Transverse colon (tissue), 4 donors: Measurements from ENCODE around the gene DGCR2. TPM values are rescaled to one million over a fixed set of nuclear protein-coding genes. Genes with fewer than 3 reads are reported as not detected.
"Not testable (repeated sequence)": the region's sequence is repeated elsewhere in the genome, so short reads cannot be mapped to it uniquely, and the experiment has no call there.

ENCODE experiments used
- DNase-seq: peaks from one replicate; pipeline ENCODE4 v3.0.0-alpha.2; 2019
- H3K27ac ChIP-seq, 4 donors: fragments of 200-600 bp; sonication (generic); 2 replicates each; pipeline ENCODE4 v1.5.1; 2016 to 2018; ENCODE audit warnings: inconsistent platforms in 4 of 4
- H3K27me3 ChIP-seq: fragments of 200-600 bp; sonication (generic); 2 replicates; pipeline ENCODE4 v1.5.1; 2017; ENCODE audit warnings: inconsistent platforms
- H3K36me3 ChIP-seq, 4 donors: fragments of 200-600 bp; sonication (generic); 2 replicates each; pipeline ENCODE4 v1.5.1; 2017 to 2019; ENCODE audit warnings: inconsistent platforms in 4 of 4
- H3K4me1 ChIP-seq, 4 donors: fragments of 200-600 bp; sonication (generic); 2 replicates each; pipeline ENCODE4 v1.5.1; 2017 to 2020; ENCODE audit warnings: inconsistent platforms in 4 of 4
- H3K4me3 ChIP-seq, 4 donors: fragments of 200-600 bp; sonication (generic); 1 replicate in 1 of 4; 2 replicates in 3 of 4; pipeline versions ENCODE4 v1.5.1 to v1.6.1; 2017 to 2019; ENCODE audit warnings: inconsistent platforms in 4 of 4
- H3K9me3 ChIP-seq, 2 donors: fragments of 200-600 bp; sonication (generic); 2 replicates each; pipeline ENCODE4 v1.5.1; 2017 to 2019; ENCODE audit warnings: inconsistent platforms in 2 of 2
- EP300 ChIP-seq: sonication (generic); formaldehyde crosslinking; IDR thresholded peaks from one replicate; pipeline ENCODE4 v1.6.1; 2017; ENCODE audit warnings: antibody characterized with exemption, low read depth
- POLR2A ChIP-seq: fragments of 450-650 bp; IDR thresholded peaks from one replicate; pipeline ENCODE4 v1.6.1; 2016; ENCODE audit warnings: antibody characterized with exemption, mild to moderate bottlenecking, moderate library complexity
- POLR2AphosphoS5 ChIP-seq, 3 donors: sonication (generic); formaldehyde crosslinking; IDR thresholded peaks; one replicate each; pipeline ENCODE4 v1.6.1; 2016; ENCODE audit warnings: antibody characterized with exemption in 3 of 3
- WGBS, 2 donors: methylation state at CpG; one replicate each; pipeline ENCODE4 v1.1.5; 2018; ENCODE audit warnings: low coverage in 1 of 2; 5-methylcytosine and 5-hydroxymethylcytosine counted together
- in situ Hi-C, 4 donors: fragments of 200-750 bp; cut with MboI; loops; one replicate each; pipeline versions ENCODE4 v1.15.0 to v1.15.1; 2017; ENCODE audit warnings: low sequenced_read_pairs in 3 of 4, low pct_ligation_motif_present in 1 of 4, low pct_unique_long_range_greater_than_20kb in 1 of 4
- intact Hi-C: fragments of 100-400 bp; cut with DNase I; formaldehyde crosslinking; loops from one replicate; pipeline ENCODE4 v1.15.1; 2023; ENCODE audit warnings: low total_unique reads
- total RNA-seq, 4 donors: library from RNA; depleted of rRNA; stranded (reverse); fragments of >200 nt; gene quantifications; one replicate each; pipeline ENCODE4 v1.1.0, GENCODE V29; 2016
- TF ChIP-seq, protein P1 (sequence below), 5 experiments: fragments of 200-600 bp in 3 of 5; fragments of 450-650 bp in 2 of 5; sonication (generic) in 3 of 5; IDR thresholded peaks; 1 replicate in 2 of 5; 2 replicates in 3 of 5; pipeline ENCODE4 v1.5.1; 2016 to 2017; ENCODE audit warnings: antibody characterized with exemption in 5 of 5, inconsistent platforms in 3 of 5, mild to moderate bottlenecking in 2 of 5, moderate library complexity in 1 of 5

The DGCR2 gene
- total RNA-seq, 4 donors from 2014 or later, result 71.6 to 106 (median 94.3) TPM

DNA sequence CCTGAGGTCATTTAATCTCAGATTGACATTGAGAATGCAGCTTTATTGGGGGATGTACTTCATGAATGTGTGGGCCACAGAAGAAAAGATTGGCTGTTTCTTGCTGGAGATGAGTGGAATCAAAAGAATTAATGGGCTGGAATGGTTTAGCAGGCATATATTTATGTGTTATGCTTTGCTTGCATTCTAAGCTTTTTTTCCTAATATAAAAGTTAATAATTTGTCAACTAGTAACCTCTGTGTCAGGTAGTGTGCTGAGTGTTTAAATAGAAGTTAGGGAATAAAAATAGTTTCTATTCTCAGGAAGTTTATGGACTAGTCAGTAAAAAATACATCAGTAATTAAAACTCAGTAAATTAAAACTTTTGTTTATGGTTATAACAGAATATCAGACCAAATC is 118.7 kb downstream of the DGCR2 start:
- no peak for DNase-seq
- in situ Hi-C loops (no loop called here), intact Hi-C loops (no loop called here)
- no peaks in the 10 kb centered on the region for H3K36me3 ChIP-seq
- H3K4me1 ChIP-seq, result no peaks in the 10 kb centered on the region
- H3K27ac ChIP-seq, result no peak overlapping the region
- no peak overlapping the region for H3K4me3 ChIP-seq
- H3K9me3 ChIP-seq, result no peaks in the 10 kb centered on the region
- no peak for TF ChIP-seq EP300
- TF ChIP-seq, protein P1, sequence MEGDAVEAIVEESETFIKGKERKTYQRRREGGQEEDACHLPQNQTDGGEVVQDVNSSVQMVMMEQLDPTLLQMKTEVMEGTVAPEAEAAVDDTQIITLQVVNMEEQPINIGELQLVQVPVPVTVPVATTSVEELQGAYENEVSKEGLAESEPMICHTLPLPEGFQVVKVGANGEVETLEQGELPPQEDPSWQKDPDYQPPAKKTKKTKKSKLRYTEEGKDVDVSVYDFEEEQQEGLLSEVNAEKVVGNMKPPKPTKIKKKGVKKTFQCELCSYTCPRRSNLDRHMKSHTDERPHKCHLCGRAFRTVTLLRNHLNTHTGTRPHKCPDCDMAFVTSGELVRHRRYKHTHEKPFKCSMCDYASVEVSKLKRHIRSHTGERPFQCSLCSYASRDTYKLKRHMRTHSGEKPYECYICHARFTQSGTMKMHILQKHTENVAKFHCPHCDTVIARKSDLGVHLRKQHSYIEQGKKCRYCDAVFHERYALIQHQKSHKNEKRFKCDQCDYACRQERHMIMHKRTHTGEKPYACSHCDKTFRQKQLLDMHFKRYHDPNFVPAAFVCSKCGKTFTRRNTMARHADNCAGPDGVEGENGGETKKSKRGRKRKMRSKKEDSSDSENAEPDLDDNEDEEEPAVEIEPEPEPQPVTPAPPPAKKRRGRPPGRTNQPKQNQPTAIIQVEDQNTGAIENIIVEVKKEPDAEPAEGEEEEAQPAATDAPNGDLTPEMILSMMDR (IDR thresholded peaks at IDR 0.05), result no peak
- no peak for TF ChIP-seq POLR2A
- no peak for TF ChIP-seq POLR2AphosphoS5 (IDR thresholded peaks at IDR 0.05)
- H3K27me3 ChIP-seq, result peaks cover 53% of the 10 kb centered on the region

DNA sequence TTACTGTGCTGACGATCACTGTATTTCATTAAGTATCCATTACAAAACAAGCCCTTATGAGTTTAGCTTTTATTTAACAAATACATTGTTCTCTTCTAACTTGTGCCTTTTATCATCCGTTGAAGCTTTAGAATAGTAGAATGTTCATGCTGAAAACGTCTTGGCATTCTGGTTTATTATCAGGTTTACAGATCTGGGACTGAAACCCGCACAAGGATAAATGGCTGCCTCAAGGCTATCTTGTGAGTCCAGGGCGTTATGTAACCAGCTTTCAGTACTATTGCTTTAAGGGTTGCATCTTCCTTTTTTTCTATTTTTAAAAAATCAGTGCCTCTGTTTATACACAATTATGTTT is 119.6 kb downstream of the DGCR2 start:
- intact Hi-C loops, result no loop called here
- H3K27ac ChIP-seq, result no peak overlapping the region
- peaks cover 61% of the 10 kb centered on the region for H3K27me3 ChIP-seq
- no peaks in the 10 kb centered on the region for H3K36me3 ChIP-seq
- in situ Hi-C loops, result no loop called here
- H3K4me1 ChIP-seq, result no peaks in the 10 kb centered on the region
- no peak for DNase-seq
- no peak overlapping the region for H3K4me3 ChIP-seq
- no peak for TF ChIP-seq POLR2AphosphoS5 (IDR thresholded peaks at IDR 0.05)
- no peak for TF ChIP-seq POLR2A
- TF ChIP-seq, protein P1 (IDR thresholded peaks at IDR 0.05), result no peak
- TF ChIP-seq EP300, result no peak
- WGBS, 2 donors, result 55 to 61% methylated on average over 4 to 5 of the region's 5 CpGs
- no peaks in the 10 kb centered on the region for H3K9me3 ChIP-seq

DNA sequence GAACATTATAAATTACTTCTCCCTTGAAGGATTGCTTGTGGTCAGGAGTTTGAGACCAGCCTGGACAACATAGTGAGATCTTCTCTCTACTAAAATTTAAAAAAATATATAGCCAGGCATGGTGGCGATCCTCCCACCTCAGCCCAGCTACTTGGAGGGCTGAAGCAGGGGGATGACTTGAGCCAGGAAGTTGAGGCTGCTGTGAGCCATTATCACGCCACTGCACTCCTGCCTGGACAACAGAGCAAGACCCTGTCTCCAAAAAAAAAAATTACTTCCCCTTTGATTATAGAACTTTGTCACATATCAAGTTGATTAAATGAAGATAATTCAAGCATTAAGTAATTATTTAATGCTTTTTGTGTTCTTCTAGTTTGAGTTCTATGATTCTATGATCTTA is 121.0 kb downstream of the DGCR2 start:
- TF ChIP-seq POLR2A (no peak), EP300 (no peak), POLR2AphosphoS5 (IDR thresholded peaks at IDR 0.05) (no peak)
- TF ChIP-seq, protein P1 (IDR thresholded peaks at IDR 0.05), result no peak
- Histone ChIP-seq H3K4me3 (no peak overlapping the region), H3K4me1 (no peaks in the 10 kb centered on the region), H3K27ac (no peak overlapping the region), H3K36me3 (no peaks in the 10 kb centered on the region), H3K27me3 (peaks cover 59% of the 10 kb centered on the region), H3K9me3 (no peaks in the 10 kb centered on the region)
- 66 to 100% methylated on average over 1 to 2 of the region's 2 CpGs for WGBS, 2 donors
- no peak for DNase-seq
- in situ Hi-C loops, result no loop called here
- intact Hi-C loops, result no loop called here

DNA sequence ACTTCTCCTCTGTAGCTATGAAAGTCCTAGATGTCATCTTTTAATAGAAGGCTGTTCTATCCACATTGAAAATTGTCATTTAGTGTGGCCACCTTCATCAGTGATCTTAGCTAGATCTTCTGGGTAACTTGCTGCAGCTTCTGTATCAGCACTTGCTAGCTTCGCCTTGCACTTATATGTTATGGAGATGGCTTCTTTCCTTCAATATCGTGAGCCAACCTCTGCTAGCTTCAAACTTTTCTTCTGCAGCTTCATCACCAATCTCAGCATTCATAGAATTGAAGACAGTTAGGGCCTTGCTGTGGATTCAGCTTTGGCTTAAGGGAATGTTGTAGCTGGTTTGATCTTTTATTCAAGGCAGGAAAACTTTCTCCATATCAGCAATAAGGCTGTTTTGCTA is 122.1 kb downstream of the DGCR2 start:
- DNase-seq, H3K4me3 ChIP-seq, intact Hi-C loops, H3K4me1 ChIP-seq, H3K27ac ChIP-seq, H3K36me3 ChIP-seq, H3K9me3 ChIP-seq, in situ Hi-C loops: not testable (repeated sequence)
- H3K27me3 ChIP-seq, result peaks cover 52% of the 10 kb centered on the region
- WGBS, 2 donors, result 78 to 96% methylated on average over 2 of the region's 2 CpGs

DNA sequence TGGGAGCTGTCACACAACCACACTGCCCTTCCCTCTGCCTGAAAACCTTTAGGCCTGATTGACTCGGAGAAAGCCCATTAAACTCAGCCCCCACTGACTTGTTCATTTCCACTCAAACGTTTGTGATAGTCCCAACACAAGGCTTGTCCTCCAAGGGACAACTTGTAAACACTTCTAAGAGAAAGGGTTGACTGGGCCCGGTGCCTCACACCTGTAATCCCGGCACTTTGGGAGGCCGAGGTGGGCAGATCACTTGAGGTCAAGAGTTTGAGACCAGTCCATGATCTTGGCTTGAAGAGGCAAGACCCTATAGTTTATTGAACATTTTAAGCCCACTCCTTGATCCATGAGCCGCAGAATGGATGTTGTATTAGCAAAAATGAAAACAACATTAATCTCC is 122.8 kb downstream of the DGCR2 start:
- in situ Hi-C loops (loop anchor here in 1 of 4 donors (25.0 kb wide), 1 partner anchor 638 kb away; no protein-coding TSS in a partner anchor), intact Hi-C loops (no loop called here)
- Histone ChIP-seq H3K36me3 (no peaks in the 10 kb centered on the region), H3K4me1 (no peaks in the 10 kb centered on the region), H3K4me3 (no peak overlapping the region), H3K9me3 (no peaks in the 10 kb centered on the region), H3K27me3 (peaks cover 48% of the 10 kb centered on the region), H3K27ac (no peak overlapping the region)
- no peak for TF ChIP-seq POLR2AphosphoS5 (IDR thresholded peaks at IDR 0.05)
- TF ChIP-seq, protein P1 (IDR thresholded peaks at IDR 0.05), result no peak
- TF ChIP-seq EP300, result no peak
- TF ChIP-seq POLR2A, result no peak
- WGBS, 2 donors, result 0 to 83% methylated on average over 1 to 6 of the region's 6 CpGs
- no peak for DNase-seq
